Endothelial cell of umbilical vein (primary cell): ENCODE results near the gene ELANE. TPM values are rescaled to one million over a fixed set of nuclear protein-coding genes. Genes with fewer than 3 reads are reported as not detected.

Experiments
- microRNA counts: library from miRNA; unstranded; fragments of <30 nt; microRNA quantifications from one replicate; lab custom pipeline; 2016
- microRNA-seq: library from miRNA; unstranded; fragments of <30 nt; microRNA quantifications from one replicate; pipeline ENCODE4 v1.2.0, GENCODE V29; 2021; ENCODE audit warnings: borderline number of aligned reads, borderline replicate concordance
- polyA plus RNA-seq, 4 experiments: library from polyadenylated mRNA; depleted of rRNA in 3 of 4; stranded (reverse) in 3 of 4; unstranded in 1 of 4; fragments of >200 nt; gene quantifications; 2 replicates each; pipeline versions ENCODE4 v1.2.1 to v1.2.3, GENCODE V29; 2011 to 2012; ENCODE audit warnings: missing spikeins in 1 of 4
- small RNA-seq: library from RNA; depleted of rRNA; stranded (forward); fragments of <200 nt; gene quantifications from one replicate; pipeline ENCODE3, GENCODE V24; 2012; ENCODE audit warnings: low replicate concordance, low read depth; ENCODE audit not compliant: insufficient read depth, insufficient read length
- total RNA-seq: library from RNA; stranded (reverse); gene quantifications from 2 replicates; pipeline ENCODE4 v1.2.3, GENCODE V29; 2021

The ELANE gene
- total and polyA plus RNA-seq, 2 donors (not counting 3 experiments of a cell fraction or from before 2014, with no cell fraction given): not detected

MicroRNAs within 50 kb of the gene (microRNA counts, 767-probe panel; counts per million panel counts)
- microRNA hsa-miR-3187-3p (lab: Ali Mortazavi, UCI): 723 counts per million, percentile 96 among the panel's probes with 10 or more counts

Small RNA genes lying within 50 kb of the gene (microRNA-seq; reads per million reads assigned to microRNA genes)
- gene MIR3187 (52.2 reads per million, percentile 48 among the genes with 10 or more reads in this experiment), gene MIR4745 (4.2 reads per million, percentile 6 among the genes with 10 or more reads in this experiment)

Small RNA genes lying within 50 kb of the gene (small RNA-seq; reads per million reads assigned to genes)
- gene MIR3187 (not detected), gene RNU6-9 (1.1 reads per million)

Other genes starting within 250 kb of the ELANE start
- gene POLRMT, start 218.8 kb upstream of the ELANE start, total RNA-seq: 46.7 and 50.6 TPM in 2 replicates
- gene POLRMT, start 218.8 kb upstream of the ELANE start, polyA plus RNA-seq: 38.9 and 50.8 TPM in 2 replicates
- gene FGF22, start 212.4 kb upstream of the ELANE start, total RNA-seq: not detected in 2 replicates
- gene FGF22, start 212.4 kb upstream of the ELANE start, polyA plus RNA-seq: 0.06 and 0.07 TPM in 2 replicates
- 58.4 and 61.3 TPM in 2 replicates for gene RNF126, start 189.1 kb upstream of the ELANE start, total RNA-seq
- gene RNF126, start 189.1 kb upstream of the ELANE start, polyA plus RNA-seq: 19.2 and 20.5 TPM in 2 replicates
- gene FSTL3, start 175.9 kb upstream of the ELANE start, total RNA-seq: 19.9 and 30.3 TPM in 2 replicates
- gene FSTL3, start 175.9 kb upstream of the ELANE start, polyA plus RNA-seq: 45.2 and 70.7 TPM in 2 replicates
- not detected in 2 replicates for gene PRSS57, start 156.9 kb upstream of the ELANE start, total RNA-seq
- not detected in 2 replicates for gene PRSS57, start 156.9 kb upstream of the ELANE start, polyA plus RNA-seq
- 24.2 and 31.8 TPM in 2 replicates for gene PALM, start 143.4 kb upstream of the ELANE start, total RNA-seq
- gene PALM, start 143.4 kb upstream of the ELANE start, polyA plus RNA-seq: 3.9 and 5.7 TPM in 2 replicates
- gene MISP, start 101.2 kb upstream of the ELANE start, total RNA-seq: not detected in 2 replicates
- gene MISP, start 101.2 kb upstream of the ELANE start, polyA plus RNA-seq: not detected in 2 replicates
- 607 and 623 TPM in 2 replicates for gene PTBP1, start 54.9 kb upstream of the ELANE start, total RNA-seq
- gene PTBP1, start 54.9 kb upstream of the ELANE start, polyA plus RNA-seq: 382 and 465 TPM in 2 replicates
- 0.76 and 1.2 TPM in 2 replicates for gene PLPPR3, start 30.3 kb upstream of the ELANE start, total RNA-seq
- gene PLPPR3, start 30.3 kb upstream of the ELANE start, polyA plus RNA-seq: 1.1 and 2.0 TPM in 2 replicates
- not detected in 2 replicates for gene AZU1, start 24.5 kb upstream of the ELANE start, total RNA-seq
- gene AZU1, start 24.5 kb upstream of the ELANE start, polyA plus RNA-seq: 0.12 TPM in 1 of 2 replicates, not detected in the other
- gene PRTN3, start 11.3 kb upstream of the ELANE start, total RNA-seq: not detected in 2 replicates
- not detected in 2 replicates for gene PRTN3, start 11.3 kb upstream of the ELANE start, polyA plus RNA-seq
- gene CFD, start 7.4 kb downstream of the ELANE start, total RNA-seq: 0.40 TPM in 1 of 2 replicates, not detected in the other
- 0.25 and 0.53 TPM in 2 replicates for gene CFD, start 7.4 kb downstream of the ELANE start, polyA plus RNA-seq
- gene MED16, start 40.9 kb downstream of the ELANE start, total RNA-seq: 54.7 and 63.1 TPM in 2 replicates
- gene MED16, start 40.9 kb downstream of the ELANE start, polyA plus RNA-seq: 66.5 and 96.6 TPM in 2 replicates
- not detected in 2 replicates for gene RNU6-9, start 41.2 kb downstream of the ELANE start, total RNA-seq
- gene RNU6-9, start 41.2 kb downstream of the ELANE start, polyA plus RNA-seq: not detected in 2 replicates
- 49.6 and 53.9 TPM in 2 replicates for gene R3HDM4, start 60.9 kb downstream of the ELANE start, total RNA-seq
- 51.8 and 70.6 TPM in 2 replicates for gene R3HDM4, start 60.9 kb downstream of the ELANE start, polyA plus RNA-seq
- not detected in 2 replicates for gene KISS1R, start 65.0 kb downstream of the ELANE start, total RNA-seq
- not detected in 2 replicates for gene KISS1R, start 65.0 kb downstream of the ELANE start, polyA plus RNA-seq
- 10.8 and 13.2 TPM in 2 replicates for gene ARID3A, start 73.7 kb downstream of the ELANE start, total RNA-seq
- gene ARID3A, start 73.7 kb downstream of the ELANE start, polyA plus RNA-seq: 5.4 and 7.6 TPM in 2 replicates
- 54.8 and 74.7 TPM in 2 replicates for gene WDR18, start 132.0 kb downstream of the ELANE start, total RNA-seq
- gene WDR18, start 132.0 kb downstream of the ELANE start, polyA plus RNA-seq: 102 and 151 TPM in 2 replicates
- 0.69 and 0.82 TPM in 2 replicates for gene GRIN3B, start 148.1 kb downstream of the ELANE start, total RNA-seq
- 0.43 and 0.81 TPM in 2 replicates for gene GRIN3B, start 148.1 kb downstream of the ELANE start, polyA plus RNA-seq
- 142 and 147 TPM in 2 replicates for gene TMEM259, start 168.8 kb downstream of the ELANE start, total RNA-seq
- gene TMEM259, start 168.8 kb downstream of the ELANE start, polyA plus RNA-seq: 297 and 430 TPM in 2 replicates
- not detected in 2 replicates for gene RNU6-2, start 169.2 kb downstream of the ELANE start, total RNA-seq
- not detected in 2 replicates for gene RNU6-2, start 169.2 kb downstream of the ELANE start, polyA plus RNA-seq
- gene CNN2, start 174.3 kb downstream of the ELANE start, total RNA-seq: 280 and 286 TPM in 2 replicates
- gene CNN2, start 174.3 kb downstream of the ELANE start, polyA plus RNA-seq: 185 and 207 TPM in 2 replicates
- gene ABCA7, start 187.8 kb downstream of the ELANE start, total RNA-seq: 9.8 and 11.0 TPM in 2 replicates
- gene ABCA7, start 187.8 kb downstream of the ELANE start, polyA plus RNA-seq: 4.9 and 5.7 TPM in 2 replicates
- gene ARHGAP45, start 214.9 kb downstream of the ELANE start, total RNA-seq: 10.4 and 12.5 TPM in 2 replicates
- 6.9 and 7.5 TPM in 2 replicates for gene ARHGAP45, start 214.9 kb downstream of the ELANE start, polyA plus RNA-seq
- gene POLR2E, start 243.1 kb downstream of the ELANE start, total RNA-seq: 252 and 272 TPM in 2 replicates
- 344 and 394 TPM in 2 replicates for gene POLR2E, start 243.1 kb downstream of the ELANE start, polyA plus RNA-seq